HCT116 (cell line): ENCODE measurements around the gene KCNB1. TPM values are rescaled to one million over a fixed set of nuclear protein-coding genes. Genes with fewer than 3 reads are reported as not detected.

Source experiments
- ATAC-seq: fragments of 200-7000 bp; cut with Tn5 transposase; 2 replicates; pipeline ENCODE4 v1.9.1; 2020; ENCODE audit warnings: mild to moderate bottlenecking, moderate library complexity
- BruUV-seq: library from RNA; stranded (reverse); fragments of 400-500 nt; replicated peaks from 2 replicates; lab custom pipeline; 2021; lab: Mats Ljungman, UMichigan
- CTCF ChIA-PET: fragments of 300-600 bp; sonication (Branson Sonifier 250); formaldehyde crosslinking; loops from one replicate; lab custom pipeline; 2021; ENCODE audit warnings: antibody characterized with exemption; lab: Charles Lee
- POLR2A ChIA-PET: fragments of 300-600, 350-600 bp; sonication (Branson Sonifier 250); formaldehyde crosslinking; loops from one replicate; lab custom pipeline; 2021; ENCODE audit warnings: antibody characterized with exemption; lab: Charles Lee
- RAD21 ChIA-PET, 2 experiments: fragments of 300-600 bp; sonication (Branson Sonifier 250); formaldehyde crosslinking; loops; one replicate each; lab custom pipeline; 2023; ENCODE audit warnings: low total read pairs in 2 of 2; ENCODE audit not compliant: uncharacterized antibody in 2 of 2, unreplicated experiment in 2 of 2, low non-redundant PET in 1 of 2; lab: Charles Lee
- DNase-seq: peaks from one replicate; pipeline ENCODE4 v3.0.0-alpha.2; 2010; ENCODE audit warnings: low read depth, low spot score
- H2AFZ ChIP-seq: fragments of 200-600 bp; shearing (Covaris generic), sonication (generic); 2 replicates; pipeline ENCODE4 v1.6.1; 2017; ENCODE audit warnings: low read depth, mixed run types, mixed read lengths, antibody characterized with exemption, low read length; ENCODE audit not compliant: poor library complexity, severe bottlenecking
- H3K27ac ChIP-seq: 2 replicates; pipeline ENCODE4 v1.5.1; 2012; ENCODE audit warnings: low read depth, low read length
- H3K27me3 ChIP-seq: fragments of 200-600 bp; sonication (generic); 2 replicates; pipeline ENCODE4 v1.6.1; 2016; ENCODE audit warnings: mixed run types, low read length, mixed read lengths; ENCODE audit not compliant: insufficient read depth
- H3K36me3 ChIP-seq, 2 experiments: fragments of 200-500 bp in 1 of 2; fragments of 200-600 bp in 1 of 2; sonication (Bioruptor generic) in 1 of 2; sonication (generic) in 1 of 2; 2 replicates each; pipeline versions ENCODE4 v1.5.1 to v1.6.1; 2014 to 2016; ENCODE audit warnings: low read length in 2 of 2, inconsistent platforms in 1 of 2, mixed read lengths in 1 of 2, mixed run types in 1 of 2; ENCODE audit not compliant: insufficient read depth in 2 of 2, control insufficient read depth in 1 of 2
- H3K4me1 ChIP-seq, 2 experiments: fragments of 200-600 bp in 1 of 2; sonication (generic) in 1 of 2; 2 replicates each; pipeline versions ENCODE4 v1.5.1 to v1.6.1; 2012 to 2017; ENCODE audit warnings: low read length in 2 of 2, inconsistent platforms in 1 of 2, mild to moderate bottlenecking in 1 of 2, mixed read lengths in 1 of 2, mixed run types in 1 of 2, moderate library complexity in 1 of 2; ENCODE audit not compliant: insufficient read depth in 2 of 2, control insufficient read depth in 1 of 2
- H3K4me2 ChIP-seq: fragments of 200-600 bp; sonication (generic); 2 replicates; pipeline ENCODE4 v1.6.1; 2017; ENCODE audit warnings: mixed run types, low read length, mixed read lengths
- H3K4me3 ChIP-seq, 2 experiments: fragments of 200-600 bp in 1 of 2; sonication (generic) in 1 of 2; replicated peaks in 1 of 2; 2 replicates each; pipeline ENCODE4 v1.5.1; 2011 to 2016; ENCODE audit warnings: low read length in 2 of 2, control low read depth in 1 of 2, low read depth in 1 of 2, mild to moderate bottlenecking in 1 of 2, mixed read lengths in 1 of 2, mixed run types in 1 of 2
- H3K79me2 ChIP-seq: fragments of 200-600 bp; sonication (generic); 2 replicates; pipeline ENCODE4 v1.6.1; 2017; ENCODE audit warnings: mild to moderate bottlenecking, mixed run types, low read length, moderate library complexity, mixed read lengths; ENCODE audit not compliant: insufficient read depth
- H3K9ac ChIP-seq: fragments of 200-600 bp; sonication (generic); 2 replicates; pipeline ENCODE4 v1.6.1; 2016; ENCODE audit warnings: low read length, mixed read lengths
- H3K9me2 ChIP-seq: fragments of 200-600 bp; sonication (generic), shearing (Covaris generic); 2 replicates; pipeline ENCODE4 v1.6.1; 2017; ENCODE audit warnings: mixed run types, mild to moderate bottlenecking, moderate library complexity; ENCODE audit not compliant: insufficient read depth
- H3K9me3 ChIP-seq, 2 experiments: fragments of 200-500 bp in 1 of 2; fragments of 200-600 bp in 1 of 2; sonication (Bioruptor generic) in 1 of 2; sonication (generic) in 1 of 2; 2 replicates each; pipeline ENCODE4 v1.6.1; 2014 to 2017; ENCODE audit warnings: low read length in 2 of 2, mixed read lengths in 2 of 2, inconsistent platforms in 1 of 2, low read depth in 1 of 2, mild to moderate bottlenecking in 1 of 2, mixed run types in 1 of 2, moderate library complexity in 1 of 2; ENCODE audit not compliant: control insufficient read depth in 1 of 2, insufficient read depth in 1 of 2
- H4K20me1 ChIP-seq: fragments of 200-600 bp; sonication (generic), shearing (Covaris generic); 2 replicates; pipeline ENCODE4 v1.6.1; 2017; ENCODE audit warnings: mixed run types, mild to moderate bottlenecking, moderate library complexity; ENCODE audit not compliant: insufficient read depth
- CEBPB ChIP-seq: IDR thresholded peaks from 2 replicates; pipeline ENCODE4 v1.6.1; 2012; ENCODE audit warnings: low read depth
- EGR1 ChIP-seq: IDR thresholded peaks from 2 replicates; pipeline ENCODE4 v1.6.1; 2012; ENCODE audit warnings: low read depth
- ELF1 ChIP-seq: IDR thresholded peaks from 2 replicates; pipeline ENCODE4 v1.6.1; 2012; ENCODE audit warnings: low read depth, borderline replicate concordance
- EZH2 ChIP-seq: fragments of 200-600 bp; sonication (generic); IDR thresholded peaks from 2 replicates; pipeline ENCODE4 v1.6.1; 2017; ENCODE audit warnings: antibody characterized with exemption, mixed run types
- EZH2phosphoT487 ChIP-seq: fragments of 200-600 bp; IDR thresholded peaks from 2 replicates; pipeline ENCODE4 v1.6.1; 2018; ENCODE audit warnings: antibody characterized with exemption, borderline replicate concordance
- FOSL1 ChIP-seq: IDR thresholded peaks from 2 replicates; pipeline ENCODE4 v1.6.1; 2012; ENCODE audit warnings: low read depth
- JUND ChIP-seq: IDR thresholded peaks from 2 replicates; pipeline ENCODE4 v1.6.1; 2012
- POLR2A ChIP-seq: IDR thresholded peaks from 2 replicates; pipeline ENCODE4 v1.7.0; 2011; ENCODE audit warnings: borderline replicate concordance; ENCODE audit not compliant: insufficient read depth, insufficient read length; ENCODE audit errors: extremely low read depth
- RAD21 ChIP-seq: IDR thresholded peaks from 2 replicates; pipeline ENCODE4 v1.6.1; 2012; ENCODE audit warnings: low read depth, mild to moderate bottlenecking
- YY1 ChIP-seq: IDR thresholded peaks from 2 replicates; pipeline ENCODE4 v1.6.1; 2011; ENCODE audit warnings: low read length, low read depth, moderate library complexity, mild to moderate bottlenecking; ENCODE audit not compliant: insufficient replicate concordance; ENCODE audit errors: extremely low read depth
- ZNF274 ChIP-seq: fragments of 200-500 bp; sonication (Bioruptor generic); IDR thresholded peaks from 2 replicates; pipeline ENCODE4 v1.6.1; 2014; ENCODE audit warnings: mild to moderate bottlenecking, low read depth, low read length, inconsistent platforms
- intact Hi-C: fragments of 100-400 bp; cut with micrococcal nuclease; formaldehyde crosslinking; loops from 2 replicates; pipeline ENCODE4 v1.10.0; 2022
- total RNA-seq: library from RNA; stranded (reverse); gene quantifications from one replicate; pipeline ENCODE4 v1.2.1, GENCODE V29; 2021; ENCODE audit not compliant: unreplicated experiment
- TF ChIP-seq, protein P1 (sequence below): IDR thresholded peaks from 2 replicates; pipeline ENCODE4 v1.6.1; 2012; ENCODE audit warnings: low read depth
- TF ChIP-seq, protein P2 (sequence below), 3 experiments: fragments of 200-600 bp in 1 of 3; sonication (generic) in 1 of 3; IDR thresholded peaks in 2 of 3; conservative IDR thresholded peaks in 1 of 3; 2 replicates each; pipeline ENCODE4 v1.5.1; 2012 to 2017; ENCODE audit warnings: low read depth in 2 of 3, low read length in 2 of 3, antibody characterized with exemption in 1 of 3, borderline replicate concordance in 1 of 3, control low read depth in 1 of 3, mild to moderate bottlenecking in 1 of 3, mixed read lengths in 1 of 3, mixed run types in 1 of 3, moderate library complexity in 1 of 3; ENCODE audit not compliant: insufficient read depth in 1 of 3
- TF ChIP-seq, protein P3 (sequence below): IDR thresholded peaks from 2 replicates; pipeline ENCODE4 v1.6.1; 2012

KCNB1 gene
- total RNA-seq, 1 experiment from 2014 or later = 0.79 TPM

DNA sequence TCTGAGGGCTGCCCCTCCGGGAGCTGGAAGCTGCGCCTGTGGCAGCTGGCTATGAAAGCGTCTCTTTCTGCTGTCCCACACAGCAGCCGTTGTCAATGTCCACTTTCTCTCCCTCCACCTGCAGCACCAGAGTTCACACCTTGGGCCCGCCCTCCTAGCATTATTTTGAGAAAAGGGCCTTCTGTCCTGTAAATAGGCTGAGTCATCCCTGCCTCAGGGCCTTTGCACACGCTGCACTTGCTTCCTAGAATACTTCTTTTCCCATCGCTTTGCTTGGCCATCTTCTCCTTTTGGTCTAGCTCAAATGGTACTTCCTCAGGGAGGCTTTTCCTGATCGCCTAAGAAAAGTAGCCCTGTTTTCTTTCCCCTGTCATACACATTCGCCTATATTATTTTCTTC is 135.3 kb downstream of the KCNB1 start:
- Histone ChIP-seq H3K9me3 (no peaks in the 10 kb centered on the region), H3K36me3 (no peaks in the 10 kb centered on the region), H3K79me2 (no peaks in the 10 kb centered on the region), H3K4me3 (no peak overlapping the region), H2AFZ (no peak overlapping the region), H3K4me1 (no peaks in the 10 kb centered on the region), H3K9me2 (no peaks in the 10 kb centered on the region), H3K9ac (no peak overlapping the region)
- CTCF ChIA-PET = interaction anchor here (1.1 kb wide), 1 partner anchor 12 kb away, joined by 3 read pairs; no protein-coding TSS in a partner anchor
- TF ChIP-seq YY1 = no peak
- TF ChIP-seq JUND = no peak
- TF ChIP-seq RAD21 = no peak
- TF ChIP-seq, protein P1, sequence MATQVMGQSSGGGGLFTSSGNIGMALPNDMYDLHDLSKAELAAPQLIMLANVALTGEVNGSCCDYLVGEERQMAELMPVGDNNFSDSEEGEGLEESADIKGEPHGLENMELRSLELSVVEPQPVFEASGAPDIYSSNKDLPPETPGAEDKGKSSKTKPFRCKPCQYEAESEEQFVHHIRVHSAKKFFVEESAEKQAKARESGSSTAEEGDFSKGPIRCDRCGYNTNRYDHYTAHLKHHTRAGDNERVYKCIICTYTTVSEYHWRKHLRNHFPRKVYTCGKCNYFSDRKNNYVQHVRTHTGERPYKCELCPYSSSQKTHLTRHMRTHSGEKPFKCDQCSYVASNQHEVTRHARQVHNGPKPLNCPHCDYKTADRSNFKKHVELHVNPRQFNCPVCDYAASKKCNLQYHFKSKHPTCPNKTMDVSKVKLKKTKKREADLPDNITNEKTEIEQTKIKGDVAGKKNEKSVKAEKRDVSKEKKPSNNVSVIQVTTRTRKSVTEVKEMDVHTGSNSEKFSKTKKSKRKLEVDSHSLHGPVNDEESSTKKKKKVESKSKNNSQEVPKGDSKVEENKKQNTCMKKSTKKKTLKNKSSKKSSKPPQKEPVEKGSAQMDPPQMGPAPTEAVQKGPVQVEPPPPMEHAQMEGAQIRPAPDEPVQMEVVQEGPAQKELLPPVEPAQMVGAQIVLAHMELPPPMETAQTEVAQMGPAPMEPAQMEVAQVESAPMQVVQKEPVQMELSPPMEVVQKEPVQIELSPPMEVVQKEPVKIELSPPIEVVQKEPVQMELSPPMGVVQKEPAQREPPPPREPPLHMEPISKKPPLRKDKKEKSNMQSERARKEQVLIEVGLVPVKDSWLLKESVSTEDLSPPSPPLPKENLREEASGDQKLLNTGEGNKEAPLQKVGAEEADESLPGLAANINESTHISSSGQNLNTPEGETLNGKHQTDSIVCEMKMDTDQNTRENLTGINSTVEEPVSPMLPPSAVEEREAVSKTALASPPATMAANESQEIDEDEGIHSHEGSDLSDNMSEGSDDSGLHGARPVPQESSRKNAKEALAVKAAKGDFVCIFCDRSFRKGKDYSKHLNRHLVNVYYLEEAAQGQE = no peak
- no peak for TF ChIP-seq EZH2
- no peak for TF ChIP-seq EZH2phosphoT487
- TF ChIP-seq POLR2A = no peak
- TF ChIP-seq, protein P2, sequence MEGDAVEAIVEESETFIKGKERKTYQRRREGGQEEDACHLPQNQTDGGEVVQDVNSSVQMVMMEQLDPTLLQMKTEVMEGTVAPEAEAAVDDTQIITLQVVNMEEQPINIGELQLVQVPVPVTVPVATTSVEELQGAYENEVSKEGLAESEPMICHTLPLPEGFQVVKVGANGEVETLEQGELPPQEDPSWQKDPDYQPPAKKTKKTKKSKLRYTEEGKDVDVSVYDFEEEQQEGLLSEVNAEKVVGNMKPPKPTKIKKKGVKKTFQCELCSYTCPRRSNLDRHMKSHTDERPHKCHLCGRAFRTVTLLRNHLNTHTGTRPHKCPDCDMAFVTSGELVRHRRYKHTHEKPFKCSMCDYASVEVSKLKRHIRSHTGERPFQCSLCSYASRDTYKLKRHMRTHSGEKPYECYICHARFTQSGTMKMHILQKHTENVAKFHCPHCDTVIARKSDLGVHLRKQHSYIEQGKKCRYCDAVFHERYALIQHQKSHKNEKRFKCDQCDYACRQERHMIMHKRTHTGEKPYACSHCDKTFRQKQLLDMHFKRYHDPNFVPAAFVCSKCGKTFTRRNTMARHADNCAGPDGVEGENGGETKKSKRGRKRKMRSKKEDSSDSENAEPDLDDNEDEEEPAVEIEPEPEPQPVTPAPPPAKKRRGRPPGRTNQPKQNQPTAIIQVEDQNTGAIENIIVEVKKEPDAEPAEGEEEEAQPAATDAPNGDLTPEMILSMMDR (IDR thresholded peaks at IDR 0.05 in 2 of 3, conservative IDR thresholded peaks at IDR 0.05 in 1 of 3; ENCODE audit: borderline replicate concordance in 1 of 3, insufficient read depth in 1 of 3, low read depth in 2 of 3, low read length in 2 of 3) = no peak
- no peak for TF ChIP-seq EGR1
- no peak for TF ChIP-seq CEBPB
- TF ChIP-seq ELF1 = no peak
- TF ChIP-seq, protein P3, sequence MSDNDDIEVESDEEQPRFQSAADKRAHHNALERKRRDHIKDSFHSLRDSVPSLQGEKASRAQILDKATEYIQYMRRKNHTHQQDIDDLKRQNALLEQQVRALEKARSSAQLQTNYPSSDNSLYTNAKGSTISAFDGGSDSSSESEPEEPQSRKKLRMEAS = no peak
- no peak for TF ChIP-seq ZNF274
- no peak for TF ChIP-seq FOSL1
- TF ChIP-seq, all 23 proteins: peak for 0
- POLR2A ChIA-PET = no interaction called here
- no TSS peak for BruUV-seq
- RAD21 ChIA-PET = no interaction called here
- intact Hi-C loops = no loop called here
- no peak for ATAC-seq
- Histone ChIP-seq H3K27ac (no peak overlapping the region), H3K27me3 (peaks cover 4% of the 10 kb centered on the region; the same call in 1 of the 2 replicates), H3K4me2 (no peak overlapping the region), H4K20me1 (no peaks in the 10 kb centered on the region)
- DNase-seq = no peak
